ENCODE results near the gene GDF15. TPM values are rescaled to one million over a fixed set of nuclear protein-coding genes. Genes with fewer than 3 reads are reported as not detected.

GDF15 gene
- total RNA-seq, 1 experiment from 2014 or later: 425 TPM

DNA sequence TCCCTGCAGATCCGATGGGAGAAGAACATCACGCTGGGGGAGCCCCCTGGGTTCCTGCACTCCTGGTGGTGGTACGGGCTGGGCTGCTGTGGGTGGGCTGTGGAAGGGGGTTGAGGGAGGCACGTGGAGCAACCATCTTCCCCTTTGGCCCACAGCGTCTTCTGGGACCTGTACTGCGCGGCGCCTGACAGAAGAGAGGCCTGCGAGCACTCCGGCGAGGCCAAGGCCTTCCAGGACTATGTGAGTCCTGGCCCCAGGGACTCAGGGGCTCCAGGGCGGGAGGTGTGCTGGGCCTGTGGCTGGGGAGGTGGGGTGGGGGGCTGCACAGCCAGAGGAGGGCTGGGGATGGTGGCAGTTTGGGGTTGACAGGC is 41.8 kb downstream of the GDF15 start (continued):
- no peak for TF ChIP-seq YY1 (IDR thresholded peaks at IDR 0.05; ENCODE audit: extremely low read depth, insufficient replicate concordance, low read depth, low read length)

DNA sequence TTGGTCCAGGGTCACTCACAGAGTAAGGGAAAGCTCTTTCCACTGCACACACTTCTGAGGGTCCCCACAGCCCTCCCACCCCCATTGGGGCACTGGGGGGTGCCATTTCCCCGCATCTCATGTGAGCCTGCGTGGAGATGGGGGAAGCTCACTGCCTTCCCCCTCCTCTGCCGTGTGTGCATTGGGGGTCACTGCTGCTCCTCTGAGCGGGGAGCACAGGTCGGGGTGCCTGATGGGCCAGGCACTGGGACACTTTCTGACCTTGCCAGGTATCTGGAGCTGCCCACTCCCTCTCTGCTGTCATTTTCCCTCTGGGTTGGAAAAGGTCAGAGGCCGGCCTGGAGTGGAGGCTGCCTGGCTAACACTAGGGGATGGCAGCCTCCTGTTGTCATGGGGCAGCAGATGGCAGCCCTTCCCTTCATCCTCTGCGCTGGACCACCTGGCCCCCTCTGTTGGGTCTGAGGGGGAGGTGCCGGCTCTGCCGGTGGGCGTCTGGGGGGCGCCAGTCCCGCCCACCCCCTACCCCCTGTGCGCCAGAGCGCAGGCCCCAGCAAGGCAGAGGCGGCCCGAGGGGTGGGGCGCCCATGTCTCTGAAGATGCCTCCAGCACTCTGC is 42.3 kb downstream of the GDF15 start:
- ATAC-seq (no peak), DNase-seq (ENCODE audit: low read depth, low spot score) (no peak)
- no peaks in the 10 kb centered on the region for H3K9me3 ChIP-seq (ENCODE audit: control insufficient read depth in 1 of 2, insufficient read depth in 1 of 2, low read depth in 1 of 2, low read length in 2 of 2)
- CTCF ChIA-PET: no interaction called here
- BruUV-seq (replicated peaks): no TSS peak
- H3K27ac ChIP-seq (ENCODE audit: low read depth, low read length): no peak overlapping the region
- no peak for TF ChIP-seq SRF (IDR thresholded peaks at IDR 0.05; ENCODE audit: low read depth)
- TF ChIP-seq CEBPB (IDR thresholded peaks at IDR 0.05; ENCODE audit: low read depth): no peak
- no peak for TF ChIP-seq FOSL1 (IDR thresholded peaks at IDR 0.05; ENCODE audit: low read depth)
- TF ChIP-seq SIN3A (IDR thresholded peaks at IDR 0.05; ENCODE audit: low read depth): no peak
- TF ChIP-seq, protein P1, sequence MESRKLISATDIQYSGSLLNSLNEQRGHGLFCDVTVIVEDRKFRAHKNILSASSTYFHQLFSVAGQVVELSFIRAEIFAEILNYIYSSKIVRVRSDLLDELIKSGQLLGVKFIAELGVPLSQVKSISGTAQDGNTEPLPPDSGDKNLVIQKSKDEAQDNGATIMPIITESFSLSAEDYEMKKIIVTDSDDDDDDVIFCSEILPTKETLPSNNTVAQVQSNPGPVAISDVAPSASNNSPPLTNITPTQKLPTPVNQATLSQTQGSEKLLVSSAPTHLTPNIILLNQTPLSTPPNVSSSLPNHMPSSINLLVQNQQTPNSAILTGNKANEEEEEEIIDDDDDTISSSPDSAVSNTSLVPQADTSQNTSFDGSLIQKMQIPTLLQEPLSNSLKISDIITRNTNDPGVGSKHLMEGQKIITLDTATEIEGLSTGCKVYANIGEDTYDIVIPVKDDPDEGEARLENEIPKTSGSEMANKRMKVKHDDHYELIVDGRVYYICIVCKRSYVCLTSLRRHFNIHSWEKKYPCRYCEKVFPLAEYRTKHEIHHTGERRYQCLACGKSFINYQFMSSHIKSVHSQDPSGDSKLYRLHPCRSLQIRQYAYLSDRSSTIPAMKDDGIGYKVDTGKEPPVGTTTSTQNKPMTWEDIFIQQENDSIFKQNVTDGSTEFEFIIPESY (IDR thresholded peaks at IDR 0.05; ENCODE audit: extremely low read depth, insufficient replicate concordance, low read length): no peak
- no peaks in the 10 kb centered on the region for H4K20me1 ChIP-seq (ENCODE audit: insufficient read depth)
- H2AFZ ChIP-seq (ENCODE audit: low read depth, low read length, poor library complexity, severe bottlenecking): no peak overlapping the region
- POLR2A ChIA-PET: no interaction called here
- H3K79me2 ChIP-seq (ENCODE audit: insufficient read depth, low read length): peaks cover 39% of the 10 kb centered on the region
- intact Hi-C loops (cut with micrococcal nuclease): no loop called here
- RAD21 ChIA-PET (ENCODE audit: low non-redundant PET in 1 of 2, low total read pairs in 2 of 2, uncharacterized antibody in 2 of 2, unreplicated experiment in 2 of 2): no interaction called here
- H3K9me2 ChIP-seq (ENCODE audit: insufficient read depth): no peaks in the 10 kb centered on the region
- H3K4me2 ChIP-seq (ENCODE audit: low read length): no peak overlapping the region
- H3K4me3 ChIP-seq (replicated peaks in 1 of 2; ENCODE audit: low read depth in 1 of 2, low read length in 2 of 2): no peak overlapping the region
- peaks cover 10 to 32% of the 10 kb centered on the region in 2 experiments; a peak in 3 of 4 replicates for H3K4me1 ChIP-seq (ENCODE audit: control insufficient read depth in 1 of 2, insufficient read depth in 2 of 2, low read length in 2 of 2)
- no peak overlapping the region for H3K9ac ChIP-seq (ENCODE audit: low read length)
- peaks cover 0 to 5% of the 10 kb centered on the region in 2 experiments; a peak in 2 of 4 replicates for H3K36me3 ChIP-seq (ENCODE audit: control insufficient read depth in 1 of 2, insufficient read depth in 2 of 2, low read length in 2 of 2)
- no peaks in the 10 kb centered on the region for H3K27me3 ChIP-seq (ENCODE audit: insufficient read depth, low read length)

Measured in HCT116 (cell line).